SKM-1 (cell line): Measurements from ENCODE around the gene IP6K1.

Source experiments
- DNase-seq: peaks from one replicate; lab custom pipeline; 2025; ENCODE audit not compliant: unreplicated experiment; lab: John Stamatoyannopoulos, UW

IP6K1 gene

GRCh38 chr3:49724586-49724985 is 61.8 kb downstream of the IP6K1 start:
- DNase-seq, result no peak

- peak; percentile 81 for DNase-seq
Measured at GRCh38 chr3:49723628-49724551, 62.5 kb downstream of the IP6K1 start, which contains the start of gene GMPPB. GMPPB (minus strand) TSS chr3:49723951; CDS start chr3:49723726, 225 bp downstream.

GRCh38 chr3:49723296-49723627 is 63.1 kb downstream of the IP6K1 start:
- DNase-seq, result no peak

GRCh38 chr3:49722896-49723295 is 63.4 kb downstream of the IP6K1 start:
- DNase-seq, result no peak

- DNase-seq, result no peak
Measured at GRCh38 chr3:49721896-49722781, 64.2 kb downstream of the IP6K1 start.

GRCh38 chr3:49721596-49721895 is 64.8 kb downstream of the IP6K1 start:
- no peak for DNase-seq

- no peak for DNase-seq
Measured at GRCh38 chr3:49720855-49721595, 65.3 kb downstream of the IP6K1 start.

GRCh38 chr3:49719214-49719884 is 67.0 kb downstream of the IP6K1 start, which contains the start of gene AMIGO3:
AMIGO3 (minus strand) TSS chr3:49719684; CDS start chr3:49719465, 219 bp downstream.
- peak; percentile 41 for DNase-seq

GRCh38 chr3:49718858-49719213 is 67.5 kb downstream of the IP6K1 start:
- DNase-seq, result no peak

- no peak for DNase-seq
Measured at GRCh38 chr3:49717959-49718857, 68.1 kb downstream of the IP6K1 start.

- DNase-seq, result no peak
Measured at GRCh38 chr3:49717211-49717958, 69.0 kb downstream of the IP6K1 start.

GRCh38 chr3:49716691-49717210 is 69.6 kb downstream of the IP6K1 start:
- no peak for DNase-seq

GRCh38 chr3:49716169-49716568 is 70.2 kb downstream of the IP6K1 start:
- DNase-seq, result no peak

- no peak for DNase-seq
Measured at GRCh38 chr3:49715611-49716121, 70.7 kb downstream of the IP6K1 start.

GRCh38 chr3:49714728-49715550 is 71.4 kb downstream of the IP6K1 start:
- no peak for DNase-seq

- no peak for DNase-seq
Measured at GRCh38 chr3:49713336-49714105, 72.8 kb downstream of the IP6K1 start.
